Choroid plexus epithelial cell (primary cell): ENCODE results near the gene PET100.
A peak's percentile ranks its signal among the peaks of the same experiment; 100 is the strongest.

Experiments
- DNase-seq: peaks from one replicate; pipeline ENCODE4 v3.0.0-alpha.2; 2010; ENCODE audit warnings: low read depth
- H3K4me3 ChIP-seq: 2 replicates; pipeline ENCODE4 v1.5.1; 2011; ENCODE audit warnings: low read depth, mild to moderate bottlenecking, control low read depth, low read length, moderate library complexity
- CTCF ChIP-seq: conservative IDR thresholded peaks from 2 replicates; pipeline ENCODE4 v1.5.1; 2011; ENCODE audit warnings: low read depth, mild to moderate bottlenecking, control low read depth, inconsistent platforms, low read length, moderate library complexity

Gene PET100

GRCh38 chr19:7680606-7681339 is 51.2 kb downstream of the PET100 start, which contains the start of gene TRAPPC5:
Gene TRAPPC5 (plus strand): TSS chr19:7680833. CDS start chr19:7682254, 1,421 bp downstream.
- H3K4me3 ChIP-seq, result peak within 1 kb of the TSS; percentile 95
- TF ChIP-seq CTCF, result peak; percentile 47

More at GRCh38 chr19:7680606-7681339, 51.2 kb downstream of the PET100 start, which contains the start of gene TRAPPC5:
- DNase-seq, result peak; percentile 83
